Panc1 (cell line): ENCODE results near the gene UROC1. TPM values are rescaled to one million over a fixed set of nuclear protein-coding genes. Genes with fewer than 3 reads are reported as not detected.

Source experiments
- ATAC-seq: fragments of 200-7000 bp; cut with Tn5 transposase; 2 replicates; pipeline ENCODE4 v1.9.1; 2020; ENCODE audit warnings: mild to moderate bottlenecking, moderate library complexity
- BruUV-seq: library from RNA; stranded (reverse); fragments of 400-500 nt; replicated peaks from 2 replicates; lab custom pipeline; 2021; lab: Mats Ljungman, UMichigan
- CTCF ChIA-PET: fragments of 300-600 bp; sonication (Branson Sonifier 250); formaldehyde crosslinking; loops from one replicate; lab custom pipeline; 2022; ENCODE audit warnings: antibody characterized with exemption; lab: Charles Lee
- POLR2A ChIA-PET: fragments of 300-600 bp; sonication (Branson Sonifier 250); formaldehyde crosslinking; loops from one replicate; lab custom pipeline; 2022; ENCODE audit warnings: antibody characterized with exemption; lab: Charles Lee
- DNase-seq: peaks from one replicate; pipeline ENCODE4 v3.0.0-alpha.2; 2010; ENCODE audit warnings: low read depth, low spot score
- H3K27ac ChIP-seq: 2 replicates; pipeline ENCODE4 v1.5.1; 2011; ENCODE audit warnings: mild to moderate bottlenecking, low read length, inconsistent platforms
- H3K27me3 ChIP-seq: fragments of 200-500 bp; sonication (Bioruptor generic); 2 replicates; pipeline ENCODE4 v1.6.0; 2014; ENCODE audit warnings: low read length, inconsistent platforms; ENCODE audit not compliant: control insufficient read depth, insufficient read depth
- H3K36me3 ChIP-seq: fragments of 200-500 bp; sonication (Bioruptor generic); 2 replicates; pipeline ENCODE4 v1.5.1; 2014; ENCODE audit warnings: inconsistent platforms, mild to moderate bottlenecking, low read length, moderate library complexity; ENCODE audit not compliant: control insufficient read depth, insufficient read depth
- H3K4me1 ChIP-seq: 2 replicates; pipeline ENCODE4 v1.5.1; 2011; ENCODE audit warnings: inconsistent platforms, mild to moderate bottlenecking, low read length, moderate library complexity; ENCODE audit not compliant: control insufficient read depth, insufficient read depth
- H3K4me3 ChIP-seq, 2 experiments: 2 replicates each; pipeline ENCODE4 v1.5.1; 2011 to 2012; ENCODE audit warnings: low read depth in 2 of 2, low read length in 2 of 2, mild to moderate bottlenecking in 2 of 2, inconsistent platforms in 1 of 2, moderate library complexity in 1 of 2
- H3K9me3 ChIP-seq: fragments of 200-500 bp; sonication (Bioruptor generic); 2 replicates; pipeline ENCODE4 v1.5.1; 2014; ENCODE audit warnings: low read depth, mild to moderate bottlenecking, inconsistent platforms, low read length, moderate library complexity; ENCODE audit not compliant: control insufficient read depth, insufficient read depth
- CTCF ChIP-seq: fragments of 450-650 bp; IDR thresholded peaks from 2 replicates; pipeline ENCODE4 v1.5.1; 2017; ENCODE audit warnings: mild to moderate bottlenecking
- POLR2AphosphoS5 ChIP-seq: IDR thresholded peaks from 2 replicates; pipeline ENCODE4 v1.6.1; 2012; ENCODE audit warnings: mild to moderate bottlenecking, low read depth, low read length, moderate library complexity
- REST ChIP-seq, 2 experiments: IDR thresholded peaks; 2 replicates each; pipeline ENCODE4 v1.6.1; 2011 to 2012; ENCODE audit warnings: low read depth in 2 of 2, control low read depth in 1 of 2, low read length in 1 of 2, mild to moderate bottlenecking in 1 of 2, moderate library complexity in 1 of 2; ENCODE audit not compliant: insufficient read depth in 1 of 2
- SIN3A ChIP-seq: IDR thresholded peaks from 2 replicates; pipeline ENCODE4 v1.6.1; 2012; ENCODE audit warnings: low read depth, mild to moderate bottlenecking, low read length, moderate library complexity, borderline replicate concordance; ENCODE audit not compliant: insufficient read depth
- TCF7L2 ChIP-seq: IDR thresholded peaks from 2 replicates; pipeline ENCODE4 v1.6.1; 2011; ENCODE audit warnings: mild to moderate bottlenecking, low read depth, low read length, inconsistent platforms
- in situ Hi-C: cut with HindIII; loops from 2 replicates; pipeline ENCODE4 v1.10.0; 2016; ENCODE audit warnings: low sequenced_read_pairs, low pct_unique_long_range_greater_than_20kb
- intact Hi-C: fragments of 100-400 bp; cut with micrococcal nuclease; formaldehyde crosslinking; loops from one replicate; pipeline ENCODE4 v1.10.0; 2022; ENCODE audit not compliant: unreplicated experiment
- total RNA-seq: library from RNA; stranded (reverse); gene quantifications from one replicate; pipeline ENCODE4 v1.2.1, GENCODE V29; 2021; ENCODE audit not compliant: unreplicated experiment

Gene UROC1
- total RNA-seq, 1 experiment from 2014 or later: not detected

GRCh38 chr3:126531051-126531330, 13.4 kb upstream of the UROC1 start:
- Histone ChIP-seq H3K36me3 (no peaks in the 10 kb centered on the region), H3K27ac (no peak overlapping the region), H3K4me3 (no peak overlapping the region), H3K27me3 (peaks cover 30% of the 10 kb centered on the region), H3K9me3 (no peaks in the 10 kb centered on the region), H3K4me1 (no peaks in the 10 kb centered on the region)
- no TSS peak for BruUV-seq
- in situ Hi-C loops (no loop called here), intact Hi-C loops (no loop called here)
- TF ChIP-seq SIN3A (no peak), CTCF (no peak), POLR2AphosphoS5 (no peak), TCF7L2 (no peak), REST (IDR thresholded peaks at IDR 0.05; ENCODE audit: insufficient read depth in 1 of 2, low read depth in 2 of 2, low read length in 1 of 2) (no peak)
- ChIA-PET CTCF (no interaction called here), POLR2A (no interaction called here)
- DNase-seq: no peak
- ATAC-seq: no peak

GRCh38 chr3:126530171-126531050, 12.8 kb upstream of the UROC1 start:
- ChIA-PET POLR2A (no interaction called here), CTCF (no interaction called here)
- Histone ChIP-seq H3K27me3 (peaks cover 30% of the 10 kb centered on the region), H3K9me3 (no peaks in the 10 kb centered on the region), H3K36me3 (no peaks in the 10 kb centered on the region), H3K27ac (no peak overlapping the region), H3K4me1 (no peaks in the 10 kb centered on the region), H3K4me3 (no peak overlapping the region)
- TF ChIP-seq TCF7L2 (no peak), CTCF (no peak), POLR2AphosphoS5 (no peak), REST (IDR thresholded peaks at IDR 0.05; ENCODE audit: insufficient read depth in 1 of 2, low read depth in 2 of 2, low read length in 1 of 2) (no peak), SIN3A (no peak)
- DNase-seq (no peak), ATAC-seq (no peak)
- intact Hi-C loops (no loop called here), in situ Hi-C loops (no loop called here)
- no TSS peak for BruUV-seq
